GM12864 (cell line): ENCODE results near the gene SUCLG2.

ENCODE experiments used
- DNase-seq: peaks from one replicate; pipeline ENCODE4 v3.0.0-alpha.2; 2011; ENCODE audit warnings: low read depth
- H3K4me3 ChIP-seq: 2 replicates; pipeline ENCODE4 v1.5.1; 2011; ENCODE audit warnings: mild to moderate bottlenecking, low read depth, low read length, control low read depth
- TF ChIP-seq, protein P1 (sequence below): IDR thresholded peaks from 2 replicates; pipeline ENCODE4 v1.5.1; 2011; ENCODE audit warnings: low read depth, mild to moderate bottlenecking, moderate library complexity, low read length, control low read depth, inconsistent platforms; ENCODE audit errors: missing control alignments

SUCLG2 gene

DNA sequence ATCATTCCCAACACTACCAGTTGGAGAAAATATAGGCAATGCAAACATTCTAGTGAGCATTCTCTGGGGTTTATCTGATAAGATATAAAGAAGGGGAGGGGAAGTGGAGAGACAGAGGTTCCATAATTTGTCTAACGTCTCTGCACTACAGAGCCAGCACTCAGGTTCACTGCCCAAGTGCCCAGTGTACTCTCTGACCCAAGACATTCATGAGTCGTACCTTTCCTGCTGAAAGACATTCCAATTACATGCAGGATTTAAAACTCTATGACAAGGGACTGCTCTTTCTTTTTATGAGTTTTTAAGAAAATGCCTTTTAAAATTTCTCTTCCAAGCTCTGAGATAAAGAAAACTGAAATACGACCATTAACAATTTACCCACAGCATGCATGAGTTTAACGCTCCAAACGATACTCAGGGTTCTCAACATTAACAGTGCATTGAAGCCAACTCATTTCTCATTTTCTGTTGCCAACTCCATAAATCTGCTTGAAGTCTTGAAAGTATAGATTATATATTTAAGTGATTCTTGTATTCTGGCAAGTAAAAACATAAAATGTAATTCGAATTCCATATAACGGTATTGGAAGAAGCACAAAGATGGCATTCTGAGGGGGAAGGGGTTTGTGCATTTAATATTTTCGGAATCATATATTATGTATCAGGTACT is 193.4 kb downstream of the SUCLG2 start:
- no peak overlapping the region for H3K4me3 ChIP-seq
- TF ChIP-seq, protein P1, sequence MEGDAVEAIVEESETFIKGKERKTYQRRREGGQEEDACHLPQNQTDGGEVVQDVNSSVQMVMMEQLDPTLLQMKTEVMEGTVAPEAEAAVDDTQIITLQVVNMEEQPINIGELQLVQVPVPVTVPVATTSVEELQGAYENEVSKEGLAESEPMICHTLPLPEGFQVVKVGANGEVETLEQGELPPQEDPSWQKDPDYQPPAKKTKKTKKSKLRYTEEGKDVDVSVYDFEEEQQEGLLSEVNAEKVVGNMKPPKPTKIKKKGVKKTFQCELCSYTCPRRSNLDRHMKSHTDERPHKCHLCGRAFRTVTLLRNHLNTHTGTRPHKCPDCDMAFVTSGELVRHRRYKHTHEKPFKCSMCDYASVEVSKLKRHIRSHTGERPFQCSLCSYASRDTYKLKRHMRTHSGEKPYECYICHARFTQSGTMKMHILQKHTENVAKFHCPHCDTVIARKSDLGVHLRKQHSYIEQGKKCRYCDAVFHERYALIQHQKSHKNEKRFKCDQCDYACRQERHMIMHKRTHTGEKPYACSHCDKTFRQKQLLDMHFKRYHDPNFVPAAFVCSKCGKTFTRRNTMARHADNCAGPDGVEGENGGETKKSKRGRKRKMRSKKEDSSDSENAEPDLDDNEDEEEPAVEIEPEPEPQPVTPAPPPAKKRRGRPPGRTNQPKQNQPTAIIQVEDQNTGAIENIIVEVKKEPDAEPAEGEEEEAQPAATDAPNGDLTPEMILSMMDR = no peak
- no peak for DNase-seq

DNA sequence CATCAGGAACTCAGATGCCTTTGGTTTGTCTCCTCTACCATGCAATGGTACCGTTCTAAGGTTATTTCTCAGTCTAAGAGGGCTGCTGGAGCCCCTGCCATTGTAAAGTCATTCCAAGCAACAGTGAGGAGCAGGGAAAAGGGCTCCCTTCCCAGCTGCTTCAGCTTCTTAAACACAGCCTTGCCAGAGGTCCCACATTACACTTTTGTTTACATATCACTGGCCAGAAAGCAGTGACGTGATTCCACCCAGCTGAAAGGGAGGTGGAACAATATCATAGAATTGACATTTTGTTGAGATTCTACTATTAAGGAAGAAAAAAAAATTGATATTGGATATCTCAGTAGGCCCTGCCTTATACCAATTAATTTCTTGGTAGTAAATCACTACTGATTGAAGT is 194.6 kb downstream of the SUCLG2 start:
- no peak overlapping the region for H3K4me3 ChIP-seq
- no peak for DNase-seq
- TF ChIP-seq, protein P1 = no peak

DNA sequence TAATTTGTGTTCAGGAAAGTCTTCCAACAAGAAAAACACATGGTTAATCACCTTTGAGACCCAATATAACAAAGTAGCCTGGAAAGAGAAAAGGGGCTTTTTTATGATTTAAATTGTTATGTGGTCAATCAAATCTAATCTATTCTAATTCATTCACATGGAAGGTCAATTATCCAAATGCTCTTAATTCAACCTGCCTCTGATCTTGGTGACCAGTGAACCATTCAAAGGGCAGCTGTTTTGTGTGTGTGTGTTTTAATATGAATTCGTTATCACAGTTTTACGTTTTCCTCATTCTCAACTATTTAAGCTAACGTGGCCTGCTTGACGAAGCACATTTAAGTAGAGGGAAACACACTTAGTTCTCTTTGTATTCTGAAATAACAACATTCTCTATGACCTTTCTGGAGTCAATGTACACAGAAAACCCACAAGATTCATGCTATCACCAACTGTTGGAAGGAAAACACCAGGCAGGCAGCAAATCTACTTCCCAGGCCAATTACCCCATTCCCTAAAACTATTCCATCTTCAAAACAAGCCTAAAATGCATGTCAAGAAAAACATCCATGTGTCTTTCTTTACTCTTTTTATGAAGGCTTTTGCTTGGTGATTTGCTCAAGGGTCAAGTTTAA is 195.4 kb downstream of the SUCLG2 start:
- DNase-seq = no peak
- H3K4me3 ChIP-seq = no peak overlapping the region
- TF ChIP-seq, protein P1 = no peak

DNA sequence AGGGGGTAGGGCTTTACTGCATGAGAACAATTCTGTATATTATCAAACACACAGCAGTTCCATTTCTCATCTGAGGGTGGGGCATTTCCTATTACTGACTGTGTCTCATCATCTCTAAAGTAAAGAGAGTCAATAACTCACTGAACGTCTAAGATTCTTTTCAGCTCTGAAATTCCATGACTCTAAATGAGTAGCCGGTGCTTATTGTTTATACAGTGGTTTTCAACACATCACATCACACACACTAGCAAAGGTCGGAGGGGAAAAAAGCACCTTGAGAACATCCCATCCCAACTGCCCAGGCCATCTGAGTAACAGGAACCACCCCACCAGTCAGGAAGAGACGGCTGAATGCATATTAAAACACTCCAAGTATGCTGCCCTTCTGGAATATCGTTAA is 196.0 kb downstream of the SUCLG2 start:
- TF ChIP-seq, protein P1 = no peak
- no peak for DNase-seq
- H3K4me3 ChIP-seq = no peak overlapping the region

DNA sequence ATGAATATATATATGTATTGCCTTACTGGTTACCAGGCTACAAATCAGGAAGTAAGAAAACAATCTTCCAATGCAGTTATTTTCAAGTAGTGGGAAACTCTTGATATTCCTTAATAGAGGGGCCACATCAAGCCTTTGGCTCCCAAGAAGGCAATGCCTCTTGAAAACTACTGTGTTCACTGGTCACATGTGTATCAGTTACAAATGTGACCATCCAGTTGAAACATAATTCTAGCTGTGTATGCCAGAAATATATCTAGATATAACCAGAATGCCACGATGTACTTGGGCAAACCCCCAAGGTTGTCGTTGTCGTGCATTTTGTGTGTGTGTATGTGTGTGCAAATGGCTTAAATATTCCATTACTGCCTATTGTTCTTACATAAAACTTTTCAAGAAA is 200.8 kb downstream of the SUCLG2 start:
- TF ChIP-seq, protein P1 = no peak
- H3K4me3 ChIP-seq = no peak overlapping the region
- DNase-seq = no peak

DNA sequence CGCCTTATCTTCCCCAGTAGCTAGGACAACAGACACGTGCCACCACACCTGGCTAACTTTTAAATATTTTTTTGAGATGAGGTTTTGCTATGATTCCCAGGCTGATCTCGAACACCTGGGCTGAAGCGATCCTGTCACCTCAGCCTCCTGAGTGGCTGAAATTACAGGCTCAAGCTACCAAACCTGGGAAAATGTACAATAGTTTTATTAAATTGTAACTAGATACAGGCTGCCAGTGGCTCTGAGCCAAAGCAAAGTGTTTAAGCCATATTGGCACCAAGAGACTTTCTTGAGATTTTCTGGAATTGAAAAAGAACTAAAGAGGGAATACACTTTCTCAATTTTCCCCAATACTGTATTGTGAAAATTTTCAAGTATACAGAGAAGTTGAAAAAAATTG is 204.3 kb downstream of the SUCLG2 start:
- H3K4me3 ChIP-seq = no peak overlapping the region
- DNase-seq = no peak
- TF ChIP-seq, protein P1 = no peak

DNA sequence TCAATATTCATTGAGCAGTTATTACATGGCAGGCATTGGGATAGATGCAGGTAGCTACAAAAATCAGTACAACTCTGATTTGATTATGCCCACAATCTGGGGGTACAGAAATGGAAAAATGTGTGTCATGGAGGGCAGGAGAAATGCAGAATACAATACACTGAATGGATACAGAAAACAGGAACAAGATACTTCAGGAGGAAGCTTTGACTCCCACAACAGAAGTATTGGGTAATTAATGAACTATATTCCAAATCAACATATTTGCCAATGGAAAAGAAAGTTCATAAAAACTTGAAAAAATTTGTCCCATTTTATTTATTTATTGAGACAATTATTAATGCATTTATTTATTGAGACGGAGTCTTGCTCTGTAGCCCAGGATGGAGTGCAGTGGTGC is 207.0 kb downstream of the SUCLG2 start:
- TF ChIP-seq, protein P1 = no peak
- no peak for DNase-seq
- H3K4me3 ChIP-seq = no peak overlapping the region
